Brain microvascular endothelial cell (primary cell): ENCODE data around the gene ANXA2.

ENCODE experiments used
- DNase-seq: peaks from one replicate; pipeline ENCODE4 v3.0.0-alpha.2; 2020
- H3K27ac ChIP-seq: fragments of 250-450 bp; sonication (Bioruptor Pico); 2 replicates; pipeline ENCODE4 v1.5.1; 2020; ENCODE audit warnings: mild to moderate bottlenecking, moderate library complexity
- H3K27me3 ChIP-seq: fragments of 250-450 bp; sonication (Bioruptor Pico); replicated peaks from 2 replicates; pipeline ENCODE4 v1.5.1; 2020; ENCODE audit warnings: mild to moderate bottlenecking
- H3K36me3 ChIP-seq: fragments of 250-450 bp; sonication (Bioruptor Pico); replicated peaks from 2 replicates; pipeline ENCODE4 v1.5.1; 2020; ENCODE audit warnings: mild to moderate bottlenecking
- H3K4me3 ChIP-seq: 2 replicates; pipeline ENCODE4 v1.5.1; 2011; ENCODE audit warnings: low read depth, mild to moderate bottlenecking, control low read depth, low read length, moderate library complexity
- CTCF ChIP-seq: IDR thresholded peaks from 2 replicates; pipeline ENCODE4 v1.5.1; 2011; ENCODE audit warnings: low read depth, mild to moderate bottlenecking, moderate library complexity, low read length, control low read depth, inconsistent platforms; ENCODE audit errors: missing control alignments
- in situ Hi-C: cut with HindIII; loops from 2 replicates; pipeline ENCODE4 v1.10.0; 2017; ENCODE audit warnings: low sequenced_read_pairs, low pct_ligation_motif_present

Gene ANXA2

GRCh38 chr15:60301024-60301423 lies 96.8 kb downstream of the ANXA2 start:
- DNase-seq, result no peak

GRCh38 chr15:60299452-60300047 lies 98.2 kb downstream of the ANXA2 start:
- Histone ChIP-seq H3K4me3 (no peak overlapping the region), H3K27ac (no peak overlapping the region), H3K36me3 (no peaks in the 10 kb centered on the region), H3K27me3 (no peaks in the 10 kb centered on the region)
- peak; percentile 39 for TF ChIP-seq CTCF
- no peak for DNase-seq
- in situ Hi-C loops, result no loop called here

More at GRCh38 chr15:60301024-60301423, 96.8 kb downstream of the ANXA2 start:
- in situ Hi-C loops, result no loop called here
- Histone ChIP-seq H3K36me3 (no peaks in the 10 kb centered on the region), H3K27ac (no peak overlapping the region), H3K4me3 (no peak overlapping the region), H3K27me3 (no peaks in the 10 kb centered on the region)
- no peak for TF ChIP-seq CTCF
